Stimulated activated CD8-positive, alpha-beta memory T cell treated with anti-CD3 and anti-CD28 coated beads, Interleukin-12 subunit alpha, Interleukin-12 subunit beta, amount 100 ng/mL, for 24 hours (primary cell): ENCODE data around the gene DHODH.

Experiments used
- DNase-seq: peaks from one replicate; pipeline ENCODE4 v3.0.0-alpha.2; 2020; ENCODE audit errors: extremely low read depth

Gene DHODH

DNA sequence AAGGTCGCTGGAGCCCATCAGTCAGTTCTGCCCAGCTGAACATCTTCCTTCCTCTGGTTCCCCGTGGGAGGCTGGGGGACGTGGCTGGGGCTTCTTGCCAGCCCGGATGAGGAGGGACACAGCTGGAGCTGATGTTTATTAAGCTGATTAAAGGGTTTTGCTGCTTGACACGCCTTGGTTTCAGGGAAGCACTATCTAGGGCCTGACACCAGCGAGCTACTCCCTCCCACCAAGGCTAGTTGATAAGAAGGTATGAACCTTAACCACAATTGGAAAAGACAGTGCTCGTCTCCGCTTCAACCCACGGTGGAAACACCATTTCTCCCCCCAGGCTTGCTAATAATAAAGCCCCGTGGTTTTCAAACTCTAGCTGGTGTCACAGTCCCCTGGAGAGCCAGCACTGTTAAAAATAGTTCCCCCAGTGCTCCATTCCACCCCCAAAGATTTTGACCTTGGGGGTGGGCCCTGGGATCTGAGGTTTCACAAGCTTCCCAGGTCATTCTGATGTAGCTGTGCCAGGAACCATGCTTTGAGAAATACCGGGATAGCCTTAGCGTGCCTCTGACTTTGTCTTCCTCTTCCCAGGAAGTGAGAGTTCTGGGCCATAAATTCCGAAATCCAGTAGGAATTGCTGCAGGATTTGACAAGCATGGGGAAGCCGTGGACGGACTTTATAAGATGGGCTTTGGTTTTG is 5.5 kb downstream of the DHODH start:
- DNase-seq: no peak

- no peak for DNase-seq
Observed at GRCh38 chr16:72014675-72015074, 6.1 kb downstream of the DHODH start.

DNA sequence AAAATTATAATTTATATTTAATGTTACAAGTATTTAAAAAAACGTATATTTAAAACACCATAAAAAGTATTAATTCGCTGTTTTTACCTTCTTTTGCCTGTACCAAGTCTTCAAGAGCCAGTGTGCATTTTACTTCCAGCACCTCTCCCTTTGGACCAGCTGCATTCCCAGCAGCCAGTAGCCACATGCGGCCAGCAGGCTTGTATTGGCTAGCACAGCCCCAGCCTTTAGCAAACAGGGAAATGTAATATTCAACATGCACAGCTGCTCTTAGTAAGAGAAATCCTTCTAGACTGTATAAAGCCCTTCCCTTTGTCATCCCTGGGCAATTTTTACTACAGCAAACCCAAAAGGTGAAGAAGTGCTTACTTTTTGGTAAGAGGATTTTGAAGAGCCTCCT is 6.6 kb downstream of the DHODH start:
- no peak for DNase-seq

- no peak for DNase-seq
Observed at GRCh38 chr16:72018470-72018869, 9.9 kb downstream of the DHODH start.

DNA sequence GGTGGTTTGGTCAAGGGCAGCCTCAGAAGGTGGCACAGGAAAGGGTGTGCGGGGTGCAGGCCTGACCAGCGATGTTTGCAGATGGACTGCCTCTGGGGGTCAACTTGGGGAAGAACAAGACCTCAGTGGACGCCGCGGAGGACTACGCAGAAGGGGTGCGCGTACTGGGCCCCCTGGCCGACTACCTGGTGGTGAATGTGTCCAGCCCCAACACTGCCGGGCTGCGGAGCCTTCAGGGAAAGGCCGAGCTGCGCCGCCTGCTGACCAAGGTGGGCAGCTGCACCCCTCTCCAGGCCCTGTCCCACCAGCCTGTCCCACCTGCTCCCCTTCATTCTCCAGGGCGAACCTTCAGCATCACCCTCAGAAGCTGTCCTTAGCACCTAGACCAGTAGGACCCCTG is 12.5 kb downstream of the DHODH start:
- DNase-seq: no peak

GRCh38 chr16:72022127-72022526 is 13.6 kb downstream of the DHODH start:
- no peak for DNase-seq

DNA sequence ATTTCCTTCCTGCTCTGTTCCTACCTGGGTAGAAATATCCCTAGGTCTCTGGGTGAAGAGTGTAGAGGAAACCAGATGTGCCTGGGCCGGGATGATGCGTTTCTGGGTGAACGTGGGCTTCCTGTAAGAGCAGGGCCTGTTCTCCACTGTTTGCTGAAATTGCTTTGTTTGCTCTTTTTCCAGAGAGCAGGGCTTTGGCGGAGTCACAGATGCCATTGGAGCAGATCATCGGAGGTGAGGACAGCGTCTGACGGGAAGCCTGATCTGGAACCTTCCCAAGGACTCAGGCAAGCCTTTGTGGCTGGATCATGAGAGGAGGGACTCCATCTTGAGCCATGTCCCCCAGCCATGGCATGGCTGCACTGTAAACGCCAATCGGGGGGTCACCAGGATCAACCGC is 15.4 kb downstream of the DHODH start:
- no peak for DNase-seq

DNA sequence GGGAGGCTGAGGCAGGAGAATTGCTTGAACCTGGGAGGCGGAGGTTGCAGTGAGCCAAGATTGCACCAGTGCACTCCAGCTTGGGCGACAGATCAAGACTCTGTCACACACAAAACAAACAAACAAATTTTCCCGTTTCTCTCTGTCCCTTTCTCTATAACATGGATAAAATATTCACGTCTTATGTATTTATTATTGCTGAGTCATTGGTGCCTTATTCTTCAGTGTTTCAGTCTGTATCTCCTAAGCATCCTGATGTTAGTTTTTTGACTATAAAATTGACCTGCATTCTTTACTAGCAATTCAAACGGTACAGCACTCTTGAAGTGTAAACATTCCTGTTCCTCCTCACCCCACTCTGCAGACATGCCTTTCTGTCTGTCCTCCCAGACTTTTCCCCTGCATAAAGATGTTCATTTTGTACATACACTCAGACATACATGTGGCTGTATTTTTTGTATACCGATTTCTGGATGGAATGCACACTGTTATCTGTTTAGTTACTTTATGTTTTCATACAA is 16.4 kb downstream of the DHODH start:
- no peak for DNase-seq

DNA sequence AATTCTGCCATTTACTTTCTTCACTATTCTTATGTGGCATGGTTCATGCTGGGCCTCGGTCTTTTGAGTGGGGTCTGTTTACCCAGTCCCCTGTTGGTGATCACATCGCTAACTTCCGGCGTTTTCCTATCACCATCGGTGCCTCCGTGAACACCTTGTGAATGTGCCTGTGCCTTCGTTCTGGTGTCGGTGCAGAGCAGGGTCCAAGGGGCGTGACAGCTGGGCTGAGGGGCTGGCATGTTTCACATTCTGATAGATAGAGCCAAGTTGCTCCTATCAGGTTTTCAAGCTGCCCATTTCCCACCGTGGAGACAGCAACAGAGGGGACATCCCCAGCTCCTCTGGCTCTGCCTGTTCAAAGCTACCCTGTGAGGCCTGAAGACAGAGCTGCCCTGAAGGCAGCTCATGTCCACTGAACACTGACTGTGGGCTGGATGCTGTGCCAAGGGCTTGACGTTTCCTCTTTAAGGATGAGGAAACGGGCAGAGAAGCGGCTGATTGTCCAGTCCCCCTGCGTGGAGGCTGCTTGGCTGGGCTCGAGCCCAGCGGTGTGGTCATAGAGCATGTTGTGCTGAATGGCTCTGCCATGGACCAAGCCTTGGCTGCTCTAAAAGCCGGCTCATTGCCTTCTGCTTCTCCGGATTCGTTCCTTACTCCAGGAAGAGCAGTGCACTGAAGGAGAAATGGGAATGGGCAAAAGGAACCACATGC is 17.0 kb downstream of the DHODH start:
- DNase-seq: no peak

GRCh38 chr16:72027669-72028378 is 19.3 kb downstream of the DHODH start:
- DNase-seq: no peak

GRCh38 chr16:72029567-72030271 is 21.2 kb downstream of the DHODH start:
- no peak for DNase-seq

- DNase-seq: no peak
Observed at GRCh38 chr16:72033437-72033836, 24.9 kb downstream of the DHODH start.

DNA sequence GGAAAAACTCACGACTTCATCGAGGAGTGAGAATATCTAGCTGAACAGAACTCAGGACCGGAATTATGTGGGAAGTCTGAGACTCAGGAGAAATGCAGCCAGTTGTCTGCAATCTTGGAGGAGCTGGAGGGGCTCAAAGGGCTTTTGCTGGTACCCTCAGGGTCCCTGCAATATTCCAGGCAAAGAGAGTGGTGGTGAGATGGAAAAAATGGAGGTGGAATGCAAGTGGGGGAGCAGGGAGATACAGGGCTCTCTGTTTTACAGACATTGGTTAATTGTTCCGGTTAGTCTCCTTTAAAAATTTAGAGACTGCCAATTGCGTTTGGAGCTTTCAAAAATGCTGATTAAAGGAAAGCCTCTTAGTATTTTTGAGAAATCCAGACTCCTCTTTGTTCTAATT is 27.6 kb downstream of the DHODH start:
- DNase-seq: no peak

DNA sequence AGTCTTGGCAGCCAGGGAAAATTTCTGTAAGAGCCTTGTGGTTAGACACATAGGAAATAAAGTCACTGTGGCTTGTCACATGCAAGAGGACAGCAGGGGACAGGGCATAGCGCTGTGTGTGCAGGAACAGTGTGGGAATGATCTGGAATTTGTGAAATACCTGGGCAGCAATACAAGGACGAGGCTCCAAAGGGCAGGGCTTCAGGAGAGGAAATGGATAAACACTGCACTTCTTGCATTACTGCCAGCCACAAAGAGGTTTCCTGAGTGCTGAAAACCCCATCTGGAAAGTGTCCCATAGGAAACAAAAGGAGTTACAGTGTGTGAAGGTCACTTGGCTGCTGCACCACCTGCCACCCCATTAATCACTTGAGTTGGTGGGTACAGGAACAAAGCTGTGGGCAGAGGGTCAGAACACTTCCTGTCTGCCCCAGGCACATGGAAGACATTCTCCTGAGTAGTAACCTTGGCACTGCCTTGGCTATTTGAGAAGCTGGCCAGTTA is 33.7 kb downstream of the DHODH start:
- no peak for DNase-seq

DNA sequence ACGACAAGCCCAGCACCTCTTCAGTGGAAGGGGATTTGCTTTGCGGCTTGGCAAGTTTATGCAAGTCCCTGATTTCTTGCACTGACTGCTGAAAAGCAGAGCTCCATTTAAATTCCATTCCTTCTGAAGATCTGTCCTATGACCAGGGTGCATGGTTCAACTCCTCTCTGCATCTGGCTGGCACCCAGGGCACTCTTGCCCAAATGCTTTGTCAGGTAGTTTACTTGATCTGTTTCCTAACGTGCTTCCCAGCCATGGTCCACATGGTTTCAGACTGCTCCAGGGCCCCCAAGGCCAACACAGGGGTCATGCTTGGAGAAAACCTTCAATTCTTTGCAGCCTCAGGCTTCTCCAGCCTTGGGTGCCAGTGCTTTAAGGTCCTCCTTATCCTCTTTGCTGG is 34.5 kb downstream of the DHODH start:
- no peak for DNase-seq

DNA sequence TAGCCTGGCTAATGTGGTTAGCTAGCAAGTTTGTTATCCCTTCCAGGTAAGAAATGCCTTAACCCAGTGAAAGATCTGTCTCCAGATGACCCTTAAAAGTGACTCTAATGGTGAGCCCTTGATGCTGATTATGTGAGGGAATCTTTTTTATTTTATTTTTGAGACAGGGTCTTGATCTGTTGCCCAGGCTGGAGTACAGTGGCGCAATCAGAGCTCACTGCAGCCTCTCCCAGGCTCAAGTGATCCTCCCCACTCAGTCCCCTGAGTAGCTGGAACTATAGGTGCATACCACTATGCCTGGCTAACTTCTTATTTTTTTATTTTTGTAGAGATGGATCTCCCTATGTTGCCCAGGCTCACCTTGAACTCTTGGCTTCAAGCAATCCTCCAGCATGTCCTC is 35.0 kb downstream of the DHODH start:
- no peak for DNase-seq

- DNase-seq: no peak
Observed at GRCh38 chr16:72044296-72044695, 35.8 kb downstream of the DHODH start.

DNA sequence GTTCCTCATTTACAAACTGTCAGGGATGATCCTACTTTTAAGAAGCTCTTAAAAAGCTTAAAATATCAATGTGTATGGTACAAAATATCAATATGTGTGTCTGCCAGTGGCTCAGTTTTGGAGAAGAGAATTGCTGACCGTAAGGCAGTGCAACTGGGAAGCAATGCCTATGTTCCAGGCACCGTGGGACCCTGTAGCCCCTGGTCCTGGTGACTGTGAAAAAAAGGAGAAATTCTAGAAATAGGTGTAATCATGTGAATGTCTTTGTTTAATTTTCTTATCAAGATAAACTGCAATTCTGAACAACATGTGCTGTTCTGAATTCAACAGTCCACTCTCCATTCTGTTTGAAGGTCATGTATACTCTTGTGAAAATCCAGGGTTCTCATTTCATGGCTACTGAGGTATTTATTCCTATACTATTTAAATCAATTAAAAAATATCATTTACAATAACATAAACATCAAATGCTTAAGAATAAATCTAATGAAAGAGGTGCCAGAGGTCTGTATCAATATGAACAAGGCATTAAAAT is 36.3 kb downstream of the DHODH start:
- no peak for DNase-seq

- no peak for DNase-seq
Observed at GRCh38 chr16:72049110-72049509, 40.6 kb downstream of the DHODH start.

DNA sequence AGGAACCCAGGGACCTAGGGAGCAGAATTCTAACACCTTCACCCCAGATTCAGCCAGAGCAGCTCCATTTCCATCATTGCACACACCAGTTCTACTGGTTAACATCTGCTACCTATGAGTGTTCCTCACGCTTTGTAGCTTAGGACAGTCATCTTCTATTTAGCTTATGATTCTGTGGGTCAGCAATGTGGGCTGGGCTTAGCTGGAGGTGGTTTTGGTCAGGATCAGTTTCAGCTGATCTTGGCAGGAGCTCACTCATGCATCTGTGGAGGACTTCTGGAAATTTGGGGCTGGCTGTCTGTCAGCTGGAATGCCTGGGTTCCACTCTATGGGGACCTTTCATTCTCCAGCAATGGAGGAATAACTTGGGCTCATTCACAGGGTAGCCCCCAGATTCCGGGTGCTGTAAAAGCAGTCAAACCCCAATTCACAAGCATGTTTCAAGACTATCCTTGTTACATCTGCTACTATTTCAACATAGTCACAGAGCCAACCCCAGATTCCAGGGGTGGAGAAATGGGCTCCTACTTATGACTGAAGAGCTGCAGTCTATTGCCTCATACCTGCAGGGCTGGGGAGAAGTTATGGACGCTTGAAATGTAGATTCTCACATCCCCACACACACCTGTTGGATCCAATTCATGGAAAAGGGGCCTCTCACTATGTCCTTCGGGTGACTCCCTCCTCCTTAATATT is 42.4 kb downstream of the DHODH start:
- no peak for DNase-seq

DNA sequence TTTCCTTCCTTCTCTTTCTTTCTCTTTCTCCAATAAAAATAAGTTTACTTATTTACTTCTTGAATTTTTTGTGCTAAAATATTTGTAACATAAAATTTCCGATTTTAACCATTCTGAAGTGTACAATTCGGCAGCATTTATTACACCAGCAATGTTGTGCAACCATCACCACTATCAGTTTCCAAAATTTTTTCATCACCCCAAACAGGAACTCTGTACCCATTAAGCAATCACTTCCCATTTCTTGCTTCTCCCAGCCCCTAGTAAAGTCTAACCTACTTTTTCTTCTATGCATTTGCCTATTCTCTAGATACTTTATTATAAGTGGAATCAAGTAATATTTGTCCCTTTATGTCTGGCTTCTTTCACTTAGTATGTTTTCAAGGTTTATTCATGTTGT is 43.3 kb downstream of the DHODH start:
- no peak for DNase-seq
